Measurements from ENCODE around the gene HIRIP3.
"Not testable (repeated sequence)": the region's sequence is repeated elsewhere in the genome, so short reads cannot be mapped to it uniquely, and the experiment has no call there.

The HIRIP3 gene
- total RNA-seq, result 11.3 to 18.5 (median 16.6) reads per million in 4 experiments

- peak; percentile 77 for DNase-seq
Observed at GRCh38 chr16:29995324-29995910, at the start of gene HIRIP3. Gene HIRIP3, minus strand, starts transcription at chr16:29995617. Its CDS starts 12 bp downstream, at chr16:29995605.

- no peak for DNase-seq
Observed at GRCh38 chr16:30041841-30042240, 46.4 kb upstream of the HIRIP3 start.

- not testable (repeated sequence) for DNase-seq
Observed at GRCh38 chr16:30040690-30041089, 45.3 kb upstream of the HIRIP3 start.

- no peak for DNase-seq
Observed at GRCh38 chr16:30040221-30040620, 44.8 kb upstream of the HIRIP3 start.

- DNase-seq, result no peak
Observed at GRCh38 chr16:30033270-30033669, 37.9 kb upstream of the HIRIP3 start.

GRCh38 chr16:30032083-30032819, 36.8 kb upstream of the HIRIP3 start:
- peak; percentile 37 for DNase-seq

- no peak for DNase-seq
Observed at GRCh38 chr16:30031477-30031918, 36.1 kb upstream of the HIRIP3 start.

GRCh38 chr16:30030841-30031413, 35.5 kb upstream of the HIRIP3 start, which contains the start of gene TLCD3B:
Gene TLCD3B, minus strand, starts transcription at chr16:30031271. Its CDS starts 744 bp downstream, at chr16:30030527.
- DNase-seq, result no peak

- no peak for DNase-seq
Observed at GRCh38 chr16:30030011-30030685, 34.7 kb upstream of the HIRIP3 start.

- DNase-seq, result no peak
Observed at GRCh38 chr16:30028438-30029076, 33.1 kb upstream of the HIRIP3 start.

- no peak for DNase-seq
Observed at GRCh38 chr16:30027588-30028437, 32.4 kb upstream of the HIRIP3 start.

GRCh38 chr16:30026449-30026848, 31.0 kb upstream of the HIRIP3 start:
- no peak for DNase-seq

- no peak for DNase-seq
Observed at GRCh38 chr16:30025574-30025973, 30.2 kb upstream of the HIRIP3 start.

- DNase-seq, result no peak
Observed at GRCh38 chr16:30025156-30025555, 29.7 kb upstream of the HIRIP3 start.

- DNase-seq, result no peak
Observed at GRCh38 chr16:30024451-30024850, 29.0 kb upstream of the HIRIP3 start.

GRCh38 chr16:30023586-30023985, 28.2 kb upstream of the HIRIP3 start:
- no peak for DNase-seq

- DNase-seq, result no peak
Observed at GRCh38 chr16:30022887-30023286, 27.5 kb upstream of the HIRIP3 start, which contains the start of gene C16orf92. Gene C16orf92, plus strand, starts transcription at chr16:30023198. Its CDS starts 143 bp downstream, at chr16:30023341.

- no peak for DNase-seq
Observed at GRCh38 chr16:30018731-30019158, 23.3 kb upstream of the HIRIP3 start.

- DNase-seq, result not testable (repeated sequence)
Observed at GRCh38 chr16:30017937-30018336, 22.5 kb upstream of the HIRIP3 start.

GRCh38 chr16:30017277-30017656, 21.9 kb upstream of the HIRIP3 start:
- no peak for DNase-seq

GRCh38 chr16:30016555-30017276, 21.3 kb upstream of the HIRIP3 start:
- DNase-seq, result no peak
